HCT116 (cell line): ENCODE data around the gene IL3. TPM values are rescaled to one million over a fixed set of nuclear protein-coding genes. Genes with fewer than 3 reads are reported as not detected.

Source experiments
- ATAC-seq: fragments of 200-7000 bp; cut with Tn5 transposase; 2 replicates; pipeline ENCODE4 v1.9.1; 2020; ENCODE audit warnings: mild to moderate bottlenecking, moderate library complexity
- BruUV-seq: library from RNA; stranded (reverse); fragments of 400-500 nt; replicated peaks from 2 replicates; lab custom pipeline; 2021; lab: Mats Ljungman, UMichigan
- CTCF ChIA-PET: fragments of 300-600 bp; sonication (Branson Sonifier 250); formaldehyde crosslinking; loops from one replicate; lab custom pipeline; 2021; ENCODE audit warnings: antibody characterized with exemption; lab: Charles Lee
- POLR2A ChIA-PET: fragments of 300-600, 350-600 bp; sonication (Branson Sonifier 250); formaldehyde crosslinking; loops from one replicate; lab custom pipeline; 2021; ENCODE audit warnings: antibody characterized with exemption; lab: Charles Lee
- RAD21 ChIA-PET, 2 experiments: fragments of 300-600 bp; sonication (Branson Sonifier 250); formaldehyde crosslinking; loops; one replicate each; lab custom pipeline; 2023; ENCODE audit warnings: low total read pairs in 2 of 2; ENCODE audit not compliant: uncharacterized antibody in 2 of 2, unreplicated experiment in 2 of 2, low non-redundant PET in 1 of 2; lab: Charles Lee
- DNase-seq: peaks from one replicate; pipeline ENCODE4 v3.0.0-alpha.2; 2010; ENCODE audit warnings: low read depth, low spot score
- H2AFZ ChIP-seq: fragments of 200-600 bp; shearing (Covaris generic), sonication (generic); 2 replicates; pipeline ENCODE4 v1.6.1; 2017; ENCODE audit warnings: low read depth, mixed run types, mixed read lengths, antibody characterized with exemption, low read length; ENCODE audit not compliant: poor library complexity, severe bottlenecking
- H3K27ac ChIP-seq: 2 replicates; pipeline ENCODE4 v1.5.1; 2012; ENCODE audit warnings: low read depth, low read length
- H3K27me3 ChIP-seq: fragments of 200-600 bp; sonication (generic); 2 replicates; pipeline ENCODE4 v1.6.1; 2016; ENCODE audit warnings: mixed run types, low read length, mixed read lengths; ENCODE audit not compliant: insufficient read depth
- H3K36me3 ChIP-seq, 2 experiments: fragments of 200-500 bp in 1 of 2; fragments of 200-600 bp in 1 of 2; sonication (Bioruptor generic) in 1 of 2; sonication (generic) in 1 of 2; 2 replicates each; pipeline versions ENCODE4 v1.5.1 to v1.6.1; 2014 to 2016; ENCODE audit warnings: low read length in 2 of 2, inconsistent platforms in 1 of 2, mixed read lengths in 1 of 2, mixed run types in 1 of 2; ENCODE audit not compliant: insufficient read depth in 2 of 2, control insufficient read depth in 1 of 2
- H3K4me1 ChIP-seq, 2 experiments: fragments of 200-600 bp in 1 of 2; sonication (generic) in 1 of 2; 2 replicates each; pipeline versions ENCODE4 v1.5.1 to v1.6.1; 2012 to 2017; ENCODE audit warnings: low read length in 2 of 2, inconsistent platforms in 1 of 2, mild to moderate bottlenecking in 1 of 2, mixed read lengths in 1 of 2, mixed run types in 1 of 2, moderate library complexity in 1 of 2; ENCODE audit not compliant: insufficient read depth in 2 of 2, control insufficient read depth in 1 of 2
- H3K4me2 ChIP-seq: fragments of 200-600 bp; sonication (generic); 2 replicates; pipeline ENCODE4 v1.6.1; 2017; ENCODE audit warnings: mixed run types, low read length, mixed read lengths
- H3K4me3 ChIP-seq, 2 experiments: fragments of 200-600 bp in 1 of 2; sonication (generic) in 1 of 2; replicated peaks in 1 of 2; 2 replicates each; pipeline ENCODE4 v1.5.1; 2011 to 2016; ENCODE audit warnings: low read length in 2 of 2, control low read depth in 1 of 2, low read depth in 1 of 2, mild to moderate bottlenecking in 1 of 2, mixed read lengths in 1 of 2, mixed run types in 1 of 2
- H3K79me2 ChIP-seq: fragments of 200-600 bp; sonication (generic); 2 replicates; pipeline ENCODE4 v1.6.1; 2017; ENCODE audit warnings: mild to moderate bottlenecking, mixed run types, low read length, moderate library complexity, mixed read lengths; ENCODE audit not compliant: insufficient read depth
- H3K9ac ChIP-seq: fragments of 200-600 bp; sonication (generic); 2 replicates; pipeline ENCODE4 v1.6.1; 2016; ENCODE audit warnings: low read length, mixed read lengths
- H3K9me2 ChIP-seq: fragments of 200-600 bp; sonication (generic), shearing (Covaris generic); 2 replicates; pipeline ENCODE4 v1.6.1; 2017; ENCODE audit warnings: mixed run types, mild to moderate bottlenecking, moderate library complexity; ENCODE audit not compliant: insufficient read depth
- H3K9me3 ChIP-seq, 2 experiments: fragments of 200-500 bp in 1 of 2; fragments of 200-600 bp in 1 of 2; sonication (Bioruptor generic) in 1 of 2; sonication (generic) in 1 of 2; 2 replicates each; pipeline ENCODE4 v1.6.1; 2014 to 2017; ENCODE audit warnings: low read length in 2 of 2, mixed read lengths in 2 of 2, inconsistent platforms in 1 of 2, low read depth in 1 of 2, mild to moderate bottlenecking in 1 of 2, mixed run types in 1 of 2, moderate library complexity in 1 of 2; ENCODE audit not compliant: control insufficient read depth in 1 of 2, insufficient read depth in 1 of 2
- H4K20me1 ChIP-seq: fragments of 200-600 bp; sonication (generic), shearing (Covaris generic); 2 replicates; pipeline ENCODE4 v1.6.1; 2017; ENCODE audit warnings: mixed run types, mild to moderate bottlenecking, moderate library complexity; ENCODE audit not compliant: insufficient read depth
- CEBPB ChIP-seq: IDR thresholded peaks from 2 replicates; pipeline ENCODE4 v1.6.1; 2012; ENCODE audit warnings: low read depth
- EGR1 ChIP-seq: IDR thresholded peaks from 2 replicates; pipeline ENCODE4 v1.6.1; 2012; ENCODE audit warnings: low read depth
- ELF1 ChIP-seq: IDR thresholded peaks from 2 replicates; pipeline ENCODE4 v1.6.1; 2012; ENCODE audit warnings: low read depth, borderline replicate concordance
- EZH2 ChIP-seq: fragments of 200-600 bp; sonication (generic); IDR thresholded peaks from 2 replicates; pipeline ENCODE4 v1.6.1; 2017; ENCODE audit warnings: antibody characterized with exemption, mixed run types
- EZH2phosphoT487 ChIP-seq: fragments of 200-600 bp; IDR thresholded peaks from 2 replicates; pipeline ENCODE4 v1.6.1; 2018; ENCODE audit warnings: antibody characterized with exemption, borderline replicate concordance
- JUND ChIP-seq: IDR thresholded peaks from 2 replicates; pipeline ENCODE4 v1.6.1; 2012
- POLR2A ChIP-seq: IDR thresholded peaks from 2 replicates; pipeline ENCODE4 v1.7.0; 2011; ENCODE audit warnings: borderline replicate concordance; ENCODE audit not compliant: insufficient read depth, insufficient read length; ENCODE audit errors: extremely low read depth
- RAD21 ChIP-seq: IDR thresholded peaks from 2 replicates; pipeline ENCODE4 v1.6.1; 2012; ENCODE audit warnings: low read depth, mild to moderate bottlenecking
- SIN3A ChIP-seq: IDR thresholded peaks from 2 replicates; pipeline ENCODE4 v1.6.1; 2012; ENCODE audit warnings: low read depth
- SRF ChIP-seq: IDR thresholded peaks from 2 replicates; pipeline ENCODE4 v1.6.1; 2012; ENCODE audit warnings: low read depth
- TCF7L2 ChIP-seq: IDR thresholded peaks from 2 replicates; pipeline ENCODE4 v1.7.0; 2011; ENCODE audit warnings: borderline replicate concordance, inconsistent platforms; ENCODE audit not compliant: insufficient read depth, insufficient read length; ENCODE audit errors: extremely low read depth
- ZNF274 ChIP-seq: fragments of 200-500 bp; sonication (Bioruptor generic); IDR thresholded peaks from 2 replicates; pipeline ENCODE4 v1.6.1; 2014; ENCODE audit warnings: mild to moderate bottlenecking, low read depth, low read length, inconsistent platforms
- intact Hi-C: fragments of 100-400 bp; cut with micrococcal nuclease; formaldehyde crosslinking; loops from 2 replicates; pipeline ENCODE4 v1.10.0; 2022
- total RNA-seq: library from RNA; stranded (reverse); gene quantifications from one replicate; pipeline ENCODE4 v1.2.1, GENCODE V29; 2021; ENCODE audit not compliant: unreplicated experiment
- TF ChIP-seq, protein P1 (sequence below): IDR thresholded peaks from 2 replicates; pipeline ENCODE4 v1.6.1; 2012; ENCODE audit warnings: low read depth
- TF ChIP-seq, protein P2 (sequence below), 3 experiments: fragments of 200-600 bp in 1 of 3; sonication (generic) in 1 of 3; IDR thresholded peaks in 2 of 3; conservative IDR thresholded peaks in 1 of 3; 2 replicates each; pipeline ENCODE4 v1.5.1; 2012 to 2017; ENCODE audit warnings: low read depth in 2 of 3, low read length in 2 of 3, antibody characterized with exemption in 1 of 3, borderline replicate concordance in 1 of 3, control low read depth in 1 of 3, mild to moderate bottlenecking in 1 of 3, mixed read lengths in 1 of 3, mixed run types in 1 of 3, moderate library complexity in 1 of 3; ENCODE audit not compliant: insufficient read depth in 1 of 3

Gene IL3
- total RNA-seq, 1 experiment from 2014 or later = not detected

DNA sequence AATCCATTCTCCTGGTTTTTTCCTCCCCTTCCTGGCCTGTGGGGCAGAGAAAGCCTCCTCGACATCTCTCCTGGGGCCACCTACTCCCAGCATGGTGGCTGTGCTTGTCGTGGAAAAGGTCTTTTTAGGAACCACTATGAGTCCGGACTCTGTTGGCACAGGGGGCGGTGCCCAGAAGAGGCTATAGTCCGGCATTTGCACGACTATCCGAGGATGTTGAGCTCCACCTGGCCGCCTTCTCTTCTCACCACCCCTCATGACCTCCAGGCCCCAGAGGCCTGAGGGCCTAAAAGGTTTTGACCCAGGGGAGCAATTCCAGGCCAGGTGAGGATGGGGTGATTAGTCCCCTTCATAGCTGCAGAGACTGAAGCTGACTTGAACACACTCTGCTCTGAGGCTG is 27.2 kb downstream of the IL3 start:
- no peaks in the 10 kb centered on the region for H3K36me3 ChIP-seq
- H3K4me1 ChIP-seq = peaks cover 7 to 18% of the 10 kb centered on the region in 2 experiments; a peak in 3 of 4 replicates
- DNase-seq (no peak), ATAC-seq (no peak)
- RAD21 ChIA-PET = no interaction called here
- POLR2A ChIA-PET = no interaction called here
- no peak overlapping the region for H2AFZ ChIP-seq
- H3K9me3 ChIP-seq = no peaks in the 10 kb centered on the region
- intact Hi-C loops = no loop called here
- no peaks in the 10 kb centered on the region for H3K79me2 ChIP-seq
- no peak overlapping the region for H3K27ac ChIP-seq
- BruUV-seq = no TSS peak
- no peaks in the 10 kb centered on the region for H4K20me1 ChIP-seq
- no peak overlapping the region for H3K4me3 ChIP-seq
- no peak for TF ChIP-seq JUND
- TF ChIP-seq SIN3A = no peak
- TF ChIP-seq, protein P1, sequence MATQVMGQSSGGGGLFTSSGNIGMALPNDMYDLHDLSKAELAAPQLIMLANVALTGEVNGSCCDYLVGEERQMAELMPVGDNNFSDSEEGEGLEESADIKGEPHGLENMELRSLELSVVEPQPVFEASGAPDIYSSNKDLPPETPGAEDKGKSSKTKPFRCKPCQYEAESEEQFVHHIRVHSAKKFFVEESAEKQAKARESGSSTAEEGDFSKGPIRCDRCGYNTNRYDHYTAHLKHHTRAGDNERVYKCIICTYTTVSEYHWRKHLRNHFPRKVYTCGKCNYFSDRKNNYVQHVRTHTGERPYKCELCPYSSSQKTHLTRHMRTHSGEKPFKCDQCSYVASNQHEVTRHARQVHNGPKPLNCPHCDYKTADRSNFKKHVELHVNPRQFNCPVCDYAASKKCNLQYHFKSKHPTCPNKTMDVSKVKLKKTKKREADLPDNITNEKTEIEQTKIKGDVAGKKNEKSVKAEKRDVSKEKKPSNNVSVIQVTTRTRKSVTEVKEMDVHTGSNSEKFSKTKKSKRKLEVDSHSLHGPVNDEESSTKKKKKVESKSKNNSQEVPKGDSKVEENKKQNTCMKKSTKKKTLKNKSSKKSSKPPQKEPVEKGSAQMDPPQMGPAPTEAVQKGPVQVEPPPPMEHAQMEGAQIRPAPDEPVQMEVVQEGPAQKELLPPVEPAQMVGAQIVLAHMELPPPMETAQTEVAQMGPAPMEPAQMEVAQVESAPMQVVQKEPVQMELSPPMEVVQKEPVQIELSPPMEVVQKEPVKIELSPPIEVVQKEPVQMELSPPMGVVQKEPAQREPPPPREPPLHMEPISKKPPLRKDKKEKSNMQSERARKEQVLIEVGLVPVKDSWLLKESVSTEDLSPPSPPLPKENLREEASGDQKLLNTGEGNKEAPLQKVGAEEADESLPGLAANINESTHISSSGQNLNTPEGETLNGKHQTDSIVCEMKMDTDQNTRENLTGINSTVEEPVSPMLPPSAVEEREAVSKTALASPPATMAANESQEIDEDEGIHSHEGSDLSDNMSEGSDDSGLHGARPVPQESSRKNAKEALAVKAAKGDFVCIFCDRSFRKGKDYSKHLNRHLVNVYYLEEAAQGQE = no peak
- TF ChIP-seq EGR1 = no peak
- TF ChIP-seq ZNF274 = no peak
- no peak for TF ChIP-seq EZH2phosphoT487
- TF ChIP-seq, all 23 proteins: peak for 0
- Histone ChIP-seq H3K9me2 (no peaks in the 10 kb centered on the region), H3K9ac (no peak overlapping the region), H3K27me3 (no peaks in the 10 kb centered on the region), H3K4me2 (no peak overlapping the region)
- CTCF ChIA-PET = no interaction called here

DNA sequence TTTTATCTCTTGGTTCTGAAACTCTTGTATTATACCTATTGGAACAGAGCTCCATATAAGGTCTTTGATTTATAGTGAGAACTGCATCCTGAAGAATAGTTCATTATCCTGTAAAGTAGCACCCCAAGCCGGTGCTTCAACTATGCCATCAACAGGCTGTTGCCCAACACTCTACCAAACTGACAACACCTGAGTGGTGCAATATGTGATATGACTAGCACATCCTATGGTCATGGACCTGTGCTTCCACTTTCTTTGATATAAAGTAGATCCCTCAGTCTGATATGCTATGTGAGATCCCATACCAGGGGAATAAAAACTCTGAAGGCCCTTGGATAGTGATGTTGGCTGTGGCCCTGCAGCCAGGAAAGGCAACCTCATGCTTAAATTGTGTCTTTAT is 28.9 kb downstream of the IL3 start:
- no peak overlapping the region for H2AFZ ChIP-seq
- no peak for ATAC-seq
- TF ChIP-seq, protein P2, sequence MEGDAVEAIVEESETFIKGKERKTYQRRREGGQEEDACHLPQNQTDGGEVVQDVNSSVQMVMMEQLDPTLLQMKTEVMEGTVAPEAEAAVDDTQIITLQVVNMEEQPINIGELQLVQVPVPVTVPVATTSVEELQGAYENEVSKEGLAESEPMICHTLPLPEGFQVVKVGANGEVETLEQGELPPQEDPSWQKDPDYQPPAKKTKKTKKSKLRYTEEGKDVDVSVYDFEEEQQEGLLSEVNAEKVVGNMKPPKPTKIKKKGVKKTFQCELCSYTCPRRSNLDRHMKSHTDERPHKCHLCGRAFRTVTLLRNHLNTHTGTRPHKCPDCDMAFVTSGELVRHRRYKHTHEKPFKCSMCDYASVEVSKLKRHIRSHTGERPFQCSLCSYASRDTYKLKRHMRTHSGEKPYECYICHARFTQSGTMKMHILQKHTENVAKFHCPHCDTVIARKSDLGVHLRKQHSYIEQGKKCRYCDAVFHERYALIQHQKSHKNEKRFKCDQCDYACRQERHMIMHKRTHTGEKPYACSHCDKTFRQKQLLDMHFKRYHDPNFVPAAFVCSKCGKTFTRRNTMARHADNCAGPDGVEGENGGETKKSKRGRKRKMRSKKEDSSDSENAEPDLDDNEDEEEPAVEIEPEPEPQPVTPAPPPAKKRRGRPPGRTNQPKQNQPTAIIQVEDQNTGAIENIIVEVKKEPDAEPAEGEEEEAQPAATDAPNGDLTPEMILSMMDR (IDR thresholded peaks at IDR 0.05 in 2 of 3, conservative IDR thresholded peaks at IDR 0.05 in 1 of 3; ENCODE audit: borderline replicate concordance in 1 of 3, insufficient read depth in 1 of 3, low read depth in 2 of 3, low read length in 2 of 3) = no peak
- no peak for TF ChIP-seq ZNF274
- TF ChIP-seq EZH2 = no peak
- no peak for TF ChIP-seq SRF
- no peak for TF ChIP-seq JUND
- no peak for TF ChIP-seq POLR2A
- TF ChIP-seq TCF7L2 = no peak
- TF ChIP-seq ELF1 = no peak
- TF ChIP-seq CEBPB = no peak
- no peak for TF ChIP-seq EZH2phosphoT487
- TF ChIP-seq RAD21 = no peak

More for the DNA sequence above, 28.9 kb downstream of the IL3 start:
- H3K9me3 ChIP-seq = no peaks in the 10 kb centered on the region
- POLR2A ChIA-PET = no interaction called here
- peaks cover 7 to 24% of the 10 kb centered on the region in 2 experiments; a peak in 3 of 4 replicates for H3K4me1 ChIP-seq
- CTCF ChIA-PET = no interaction called here
- RAD21 ChIA-PET = no interaction called here
- H3K9me2 ChIP-seq = no peaks in the 10 kb centered on the region
- no peak overlapping the region for H3K4me3 ChIP-seq
- intact Hi-C loops = no loop called here
- H3K27ac ChIP-seq = no peak overlapping the region
- DNase-seq = no peak
- BruUV-seq = no TSS peak
- no peaks in the 10 kb centered on the region for H3K36me3 ChIP-seq
- H3K27me3 ChIP-seq = no peaks in the 10 kb centered on the region
- H3K79me2 ChIP-seq = no peaks in the 10 kb centered on the region
- H3K9ac ChIP-seq = no peak overlapping the region
- H3K4me2 ChIP-seq = no peak overlapping the region
- H4K20me1 ChIP-seq = no peaks in the 10 kb centered on the region
